Non-pigmented ciliary epithelial cell (primary cell): Measurements from ENCODE around the gene MRI1.
A peak's percentile ranks its signal among the peaks of the same experiment; 100 is the strongest.

Experiments used
- DNase-seq: peaks from one replicate; pipeline ENCODE4 v3.0.0-alpha.2; 2010; ENCODE audit warnings: low read depth

The MRI1 gene

DNA sequence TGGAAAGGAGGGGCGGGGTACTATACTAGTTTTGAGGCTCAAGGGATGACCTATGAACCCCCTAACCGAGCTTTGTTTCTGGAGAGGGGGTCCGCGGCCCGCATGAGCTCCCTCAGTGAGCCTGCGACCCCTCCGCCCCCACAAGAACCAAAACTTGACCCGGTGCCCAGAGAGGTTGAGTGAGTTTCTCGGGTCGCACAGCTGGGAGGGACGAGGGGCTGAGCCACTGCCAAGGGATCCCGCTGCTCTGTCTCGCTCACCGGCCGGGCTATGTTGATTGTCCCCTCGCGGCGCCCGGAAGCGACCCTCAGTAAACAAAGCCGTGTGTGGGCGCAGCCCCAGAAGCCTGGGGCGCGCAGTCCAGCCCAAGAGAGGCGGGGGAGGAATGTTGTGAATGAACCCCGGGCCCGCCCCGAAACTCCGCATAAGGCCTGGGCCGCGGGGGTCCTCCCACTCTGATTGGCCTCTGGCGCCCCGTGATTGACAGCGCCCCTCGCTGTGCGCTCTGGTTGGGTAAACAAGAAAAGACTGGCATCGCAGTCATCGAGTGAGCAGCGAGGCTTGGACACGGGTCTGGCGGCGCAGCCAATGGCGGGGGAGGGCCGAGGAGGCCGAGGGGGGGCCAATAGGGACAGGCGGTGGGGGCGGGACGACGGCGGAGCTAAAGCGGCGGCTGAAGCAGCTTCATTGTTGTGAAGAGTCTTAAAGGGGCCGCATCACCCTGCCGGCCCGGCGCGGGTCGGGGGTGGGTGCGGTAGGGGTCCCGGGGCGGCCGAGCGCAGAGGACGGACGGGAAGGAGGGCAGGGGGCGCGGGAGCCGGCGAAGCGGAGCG, 30.7 kb downstream of the MRI1 start, which contains the start of gene ZSWIM4:
ZSWIM4 (plus strand) TSS at position 687 of the 833 bp plus-strand sequence. CDS start 206 bp downstream, outside the sequence.
- peak; percentile 97 for DNase-seq

- no peak for DNase-seq
Measured at GRCh38 chr19:13795595-13796300, 31.4 kb downstream of the MRI1 start.

GRCh38 chr19:13796301-13797057, 32.2 kb downstream of the MRI1 start:
- peak; percentile 82 for DNase-seq

DNA sequence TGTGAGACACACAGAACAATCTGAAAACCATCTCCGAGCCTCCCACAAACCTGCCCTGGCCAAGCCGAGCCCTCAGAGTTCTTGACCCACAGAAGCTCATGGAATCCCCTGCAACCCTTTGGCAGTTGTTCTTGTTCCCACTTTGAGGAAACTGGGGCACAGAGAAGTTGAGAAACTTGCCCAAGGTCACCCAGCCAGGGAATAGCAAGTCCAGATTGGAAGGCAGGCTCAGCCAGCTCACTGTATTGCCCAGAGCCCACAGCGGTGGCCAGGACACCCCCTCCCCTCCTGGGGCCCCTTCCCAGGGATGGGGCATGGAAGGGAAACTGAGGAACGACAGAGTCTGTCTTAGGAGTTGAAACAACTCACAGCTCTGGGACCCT, 32.7 kb downstream of the MRI1 start:
- DNase-seq: no peak

GRCh38 chr19:13797870-13798269, 33.5 kb downstream of the MRI1 start:
- no peak for DNase-seq

DNA sequence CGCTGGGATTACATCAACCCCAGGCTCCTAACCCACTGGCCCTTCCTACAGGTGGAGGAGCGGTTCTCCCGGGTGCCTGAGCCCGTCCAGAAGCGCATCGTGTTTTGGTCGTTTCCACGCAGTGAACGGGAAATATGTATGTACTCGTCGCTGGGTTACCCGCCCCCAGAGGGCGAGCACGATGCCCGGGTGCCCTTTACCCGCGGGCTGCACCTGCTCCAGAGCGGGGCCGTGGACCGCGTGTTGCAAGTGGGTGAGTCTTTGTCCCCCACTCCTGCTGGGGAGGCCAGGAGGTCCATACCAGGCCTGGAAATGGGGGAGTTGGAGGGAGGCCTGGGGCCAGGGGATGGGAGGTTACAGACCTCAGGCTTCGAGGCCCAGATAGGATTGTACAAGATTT, 35.3 kb downstream of the MRI1 start:
- DNase-seq: no peak

GRCh38 chr19:13803038-13803437, 38.7 kb downstream of the MRI1 start:
- DNase-seq: no peak

- DNase-seq: no peak
Measured at GRCh38 chr19:13804830-13805683, 40.7 kb downstream of the MRI1 start.

DNA sequence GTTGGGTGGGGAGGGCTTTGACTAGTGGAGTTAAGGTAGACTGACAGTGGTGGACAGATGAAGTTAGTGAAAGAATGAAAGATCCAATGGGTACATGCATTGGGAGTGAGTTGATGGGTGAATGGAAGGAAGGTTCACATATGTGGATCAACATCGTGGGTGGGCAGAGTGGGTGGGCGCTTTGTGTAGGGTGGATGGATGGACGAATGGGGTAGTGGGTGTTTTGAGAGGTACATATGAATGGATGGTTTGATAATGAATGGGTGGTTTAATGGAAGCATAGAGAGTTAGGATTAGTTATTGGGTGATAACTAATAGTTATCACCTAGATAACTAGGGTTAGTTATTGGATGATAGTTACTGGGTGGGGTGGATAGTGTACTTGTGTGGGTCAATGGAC, 42.4 kb downstream of the MRI1 start:
- DNase-seq: no peak

GRCh38 chr19:13807421-13808021, 43.2 kb downstream of the MRI1 start:
- no peak for DNase-seq

DNA sequence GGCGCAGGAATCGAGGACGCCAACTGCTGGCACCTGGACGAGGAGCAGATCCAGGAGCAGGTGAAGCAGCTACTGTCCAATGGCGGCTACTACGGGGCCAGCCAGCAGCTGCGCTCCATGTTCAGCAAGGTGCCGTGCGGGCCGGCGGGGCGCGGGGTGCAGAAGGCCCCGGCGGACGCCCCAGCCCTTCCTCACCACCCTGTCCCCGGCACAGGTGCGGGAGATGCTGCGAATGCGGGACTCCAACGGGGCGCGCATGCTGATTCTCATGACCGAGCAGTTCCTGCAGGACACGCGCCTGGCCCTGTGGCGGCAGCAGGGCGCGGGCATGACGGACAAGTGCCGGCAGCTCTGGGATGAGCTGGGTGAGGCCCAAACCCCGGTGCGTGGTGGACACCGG, 44.5 kb downstream of the MRI1 start:
- DNase-seq: no peak

DNA sequence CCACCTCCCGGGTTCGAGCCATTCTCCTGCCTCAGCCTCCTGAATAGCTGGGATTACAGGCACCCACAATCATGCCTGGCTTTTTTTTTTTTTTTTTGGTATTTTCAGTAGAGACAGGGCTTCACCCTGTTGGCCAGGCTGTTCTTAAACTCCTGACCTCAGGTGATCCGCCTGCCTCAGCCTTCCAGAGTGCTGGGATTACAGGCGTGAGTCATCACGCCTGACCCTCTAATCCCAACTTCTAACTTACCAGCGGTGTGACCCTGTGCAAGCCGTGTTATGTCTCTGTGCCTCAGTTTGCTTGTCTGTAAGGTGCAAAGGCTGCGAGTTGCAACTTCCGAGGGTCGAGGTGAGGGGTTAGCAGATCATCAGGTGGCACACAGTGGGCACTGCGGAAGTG, 48.2 kb downstream of the MRI1 start:
- no peak for DNase-seq

- no peak for DNase-seq
Measured at GRCh38 chr19:13813147-13813546, 48.8 kb downstream of the MRI1 start.

- no peak for DNase-seq
Measured at GRCh38 chr19:13814550-13814949, 50.2 kb downstream of the MRI1 start.

DNA sequence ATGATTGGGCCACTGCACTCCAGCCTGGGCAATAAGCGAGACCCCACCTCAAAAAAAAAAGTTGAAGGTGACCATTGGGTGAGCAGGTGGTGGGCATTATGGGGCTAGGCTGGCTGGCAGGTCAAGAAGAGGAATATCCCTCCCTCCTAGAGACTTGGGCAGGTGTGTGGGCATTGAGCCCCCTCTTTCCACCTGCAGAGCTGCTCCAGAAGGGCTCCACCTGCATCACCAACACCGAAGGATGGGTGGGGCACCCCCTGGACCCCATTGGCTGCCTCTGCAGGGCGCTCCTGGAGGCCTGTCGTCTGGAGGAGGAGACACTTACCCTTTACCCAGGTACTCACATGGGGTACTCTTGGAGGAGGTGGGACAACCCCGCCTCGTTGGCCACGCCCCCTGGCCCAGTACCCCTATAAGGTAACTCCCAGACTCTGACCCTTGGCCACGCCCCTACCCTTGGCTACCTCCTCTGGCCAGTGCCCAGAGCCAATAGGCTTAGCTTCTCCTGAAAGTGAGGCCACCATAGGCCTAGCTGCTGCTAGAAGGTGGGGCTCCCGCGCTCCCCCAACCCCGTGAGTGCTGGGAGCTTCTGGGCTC, 52.8 kb downstream of the MRI1 start:
- no peak for DNase-seq

DNA sequence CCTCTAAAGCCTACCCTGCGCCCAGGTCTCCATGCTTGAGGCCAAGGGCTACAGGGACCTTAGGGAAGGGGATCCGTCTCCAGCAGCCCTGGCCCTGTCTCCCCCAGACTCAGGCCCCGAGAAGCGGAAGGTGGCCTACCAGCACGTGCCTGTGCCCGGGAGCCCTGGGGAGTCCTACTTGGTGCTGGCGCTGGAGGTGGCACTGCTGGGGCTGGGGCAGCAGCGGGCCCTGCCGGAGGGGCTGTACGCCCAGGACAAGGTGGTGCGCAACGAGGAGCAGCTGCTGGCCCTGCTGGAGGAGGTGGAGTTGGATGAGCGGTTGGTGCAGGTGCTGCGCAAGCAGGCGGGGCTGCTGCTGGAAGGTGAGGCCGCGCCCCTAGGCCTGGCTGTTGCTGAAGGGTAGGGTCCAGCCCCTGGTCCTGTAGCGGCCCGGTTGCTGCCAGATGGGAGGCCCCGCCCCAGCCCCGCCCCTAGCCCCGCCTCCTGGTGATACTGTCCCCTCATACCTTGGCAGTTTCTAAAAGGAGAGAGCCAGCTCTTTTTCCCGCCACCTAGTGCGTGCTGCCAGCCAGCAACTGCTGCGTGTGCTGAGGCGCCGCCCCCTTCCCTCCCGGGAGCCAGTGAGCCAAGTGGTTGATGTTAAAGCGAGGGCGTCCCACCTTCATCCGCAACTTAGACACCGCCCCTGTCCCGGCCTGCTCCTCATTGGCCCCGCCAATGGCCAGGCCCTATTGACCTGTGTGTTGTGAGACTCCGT, 53.5 kb downstream of the MRI1 start:
- no peak for DNase-seq

GRCh38 chr19:13819238-13819637, 54.9 kb downstream of the MRI1 start:
- DNase-seq: no peak

DNA sequence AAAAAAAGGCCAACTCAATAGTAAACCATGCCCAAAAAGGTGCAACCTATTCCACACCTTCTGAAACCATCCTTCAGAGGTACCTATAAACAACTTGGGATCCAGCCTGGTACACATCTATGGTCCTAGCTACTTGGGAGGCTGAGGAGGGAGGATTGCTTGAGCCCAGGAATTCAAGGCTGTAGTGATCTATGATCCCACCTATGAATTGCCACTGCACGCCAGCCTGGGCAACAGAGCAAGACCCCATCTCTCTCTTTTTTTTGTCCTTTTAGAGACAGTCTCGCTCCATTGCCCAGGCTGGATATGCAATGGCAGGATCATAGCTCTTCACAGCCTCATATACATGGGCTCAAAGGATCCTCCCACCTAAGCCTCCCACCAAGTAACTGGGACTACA, 57.0 kb downstream of the MRI1 start:
- DNase-seq: no peak

- no peak for DNase-seq
Measured at GRCh38 chr19:13823256-13823655, 58.9 kb downstream of the MRI1 start.
